Thyroid gland (tissue), 4 donors: ENCODE results near the gene CTR9. TPM values are rescaled to one million over a fixed set of nuclear protein-coding genes. Genes with fewer than 3 reads are reported as not detected.

Source experiments
- DNase-seq, 2 donors: peaks; one replicate each; pipeline ENCODE4 v3.0.0-alpha.2; 2019
- H3K27ac ChIP-seq, 3 donors: fragments of 200-600 bp; sonication (generic); 1 replicate in 2 of 3; 2 replicates in 1 of 3; pipeline ENCODE4 v1.5.1; 2016 to 2019; ENCODE audit warnings: mild to moderate bottlenecking in 1 of 3, moderate library complexity in 1 of 3
- H3K27me3 ChIP-seq: fragments of 200-600 bp; sonication (generic); one replicate; pipeline ENCODE4 v1.5.1; 2019
- H3K36me3 ChIP-seq, 2 donors: fragments of 200-600 bp; sonication (generic); one replicate each; pipeline ENCODE4 v1.5.1; 2016 to 2019
- H3K4me1 ChIP-seq, 2 donors: fragments of 200-600 bp; sonication (generic); one replicate each; pipeline ENCODE4 v1.5.1; 2017 to 2019
- H3K4me3 ChIP-seq, 3 donors: fragments of 200-600 bp; sonication (generic); replicated peaks in 1 of 3; 1 replicate in 2 of 3; 2 replicates in 1 of 3; pipeline ENCODE4 v1.5.1; 2016; ENCODE audit warnings: mild to moderate bottlenecking in 1 of 3
- H3K9me3 ChIP-seq: fragments of 200-600 bp; sonication (generic); one replicate; pipeline ENCODE4 v1.5.1; 2017
- CTCF ChIP-seq, 6 experiments: fragments of 200-600 bp in 3 of 6; fragments of 450-650 bp in 3 of 6; sonication (generic) in 3 of 6; IDR thresholded peaks; one replicate each; pipeline ENCODE4 v1.5.1; 2016 to 2019; ENCODE audit warnings: antibody characterized with exemption in 6 of 6, mild to moderate bottlenecking in 2 of 6, inconsistent platforms in 1 of 6, moderate library complexity in 1 of 6
- POLR2A ChIP-seq, 2 donors: fragments of 450-650 bp; IDR thresholded peaks; one replicate each; pipeline ENCODE4 v1.6.1; 2017; ENCODE audit warnings: antibody characterized with exemption in 2 of 2, mild to moderate bottlenecking in 2 of 2, moderate library complexity in 1 of 2
- WGBS, 2 donors: methylation state at CpG; one replicate each; pipeline ENCODE4 v1.1.5; 2017; 5-methylcytosine and 5-hydroxymethylcytosine counted together
- intact Hi-C: fragments of 100-400 bp; cut with DNase I; formaldehyde crosslinking; loops from one replicate; pipeline ENCODE4 v1.15.1; 2023
- total RNA-seq, 4 donors: library from RNA; depleted of rRNA; stranded (reverse); fragments of >200 nt; gene quantifications; one replicate each; pipeline ENCODE4 v1.2.3, GENCODE V29; 2016

CTR9 gene
- total RNA-seq, 4 donors from 2014 or later: 28.9 to 35.3 (median 31.7) TPM

GRCh38 chr11:10797531-10797930 lies 46.5 kb downstream of the CTR9 start:
- H3K4me1 ChIP-seq: peaks cover 2 to 3% of the 10 kb centered on the region in 2 donors
- peaks cover 65% of the 10 kb centered on the region in 2 donors for H3K36me3 ChIP-seq
- no peaks in the 10 kb centered on the region for H3K27me3 ChIP-seq
- intact Hi-C loops: loop anchor here (10.0 kb wide), 2 partner anchors 137 to 987 kb away; no protein-coding TSS in a partner anchor
- DNase-seq: no peak
- no peaks in the 10 kb centered on the region for H3K9me3 ChIP-seq
- H3K27ac ChIP-seq: no peak overlapping the region
- H3K4me3 ChIP-seq: no peak overlapping the region
- TF ChIP-seq POLR2A (IDR thresholded peaks at IDR 0.05) (no peak), CTCF (IDR thresholded peaks at IDR 0.05) (no peak)
- WGBS, 2 donors: 87 to 91% methylated on average over 3 of the region's 3 CpGs

GRCh38 chr11:10798330-10798928 lies 47.4 kb downstream of the CTR9 start:
- intact Hi-C loops: loop anchor here (10.0 kb wide), 2 partner anchors 136 to 986 kb away; no protein-coding TSS in a partner anchor
- TF ChIP-seq POLR2A (IDR thresholded peaks at IDR 0.05): no peak
- TF ChIP-seq CTCF (IDR thresholded peaks at IDR 0.05): no peak
- H3K9me3 ChIP-seq: no peaks in the 10 kb centered on the region
- H3K4me3 ChIP-seq: no peak overlapping the region
- peaks cover 74% of the 10 kb centered on the region in 2 donors for H3K36me3 ChIP-seq
- H3K27ac ChIP-seq: no peak overlapping the region
- 72 to 83% methylated on average over 4 of the region's 4 CpGs for WGBS, 2 donors
- H3K27me3 ChIP-seq: no peaks in the 10 kb centered on the region
- DNase-seq: no peak
- H3K4me1 ChIP-seq: no peaks in the 10 kb centered on the region

GRCh38 chr11:10800292-10800691 lies 49.2 kb downstream of the CTR9 start:
- intact Hi-C loops: no loop called here
- DNase-seq: no peak
- whole genome bisulfite sequencing, 2 donors: 91 to 97% methylated on average over 2 of the region's 2 CpGs

GRCh38 chr11:10803676-10804075 lies 52.6 kb downstream of the CTR9 start:
- H3K36me3 ChIP-seq: peaks cover 83 to 85% of the 10 kb centered on the region in 2 donors
- intact Hi-C loops: no loop called here
- 81 to 82% methylated on average over 6 of the region's 6 CpGs for WGBS, 2 donors
- no peak overlapping the region for H3K27ac ChIP-seq
- TF ChIP-seq POLR2A (IDR thresholded peaks at IDR 0.05) (no peak), CTCF (IDR thresholded peaks at IDR 0.05) (no peak)
- H3K27me3 ChIP-seq: no peaks in the 10 kb centered on the region
- no peaks in the 10 kb centered on the region for H3K9me3 ChIP-seq
- H3K4me1 ChIP-seq: peaks cover 12 to 28% of the 10 kb centered on the region in 2 donors
- H3K4me3 ChIP-seq: no peak overlapping the region
- no peak for DNase-seq

More at GRCh38 chr11:10800292-10800691, 49.2 kb downstream of the CTR9 start:
- Histone ChIP-seq H3K27me3 (no peaks in the 10 kb centered on the region), H3K4me1 (peaks cover 0 to 8% of the 10 kb centered on the region in 2 donors), H3K36me3 (peaks cover 93% of the 10 kb centered on the region in 2 donors), H3K4me3 (no peak overlapping the region), H3K27ac (no peak overlapping the region), H3K9me3 (no peaks in the 10 kb centered on the region)
- no peak for TF ChIP-seq CTCF (IDR thresholded peaks at IDR 0.05)
- TF ChIP-seq POLR2A (IDR thresholded peaks at IDR 0.05): no peak

- Histone ChIP-seq H3K4me1 (peaks cover 12 to 28% of the 10 kb centered on the region in 2 donors), H3K4me3 (no peak overlapping the region), H3K27me3 (no peaks in the 10 kb centered on the region), H3K9me3 (no peaks in the 10 kb centered on the region), H3K27ac (no peak overlapping the region), H3K36me3 (peaks cover 62 to 64% of the 10 kb centered on the region in 2 donors)
- TF ChIP-seq CTCF (IDR thresholded peaks at IDR 0.05): no peak
- TF ChIP-seq POLR2A (IDR thresholded peaks at IDR 0.05): no peak
- intact Hi-C loops: loop anchor here (5.0 kb wide), 1 partner anchor 52 kb away; the partner anchor contains the start of gene ZBED5
- DNase-seq: no peak
- 78 to 86% methylated on average over 8 of the region's 8 CpGs for WGBS, 2 donors
Observed at GRCh38 chr11:10805741-10806140, 54.7 kb downstream of the CTR9 start.
